NT2/D1 (cell line): ENCODE measurements around the gene TP53I13.

Source experiments
- SUZ12 ChIP-seq: IDR thresholded peaks from 2 replicates; pipeline ENCODE4 v1.6.1; 2011; ENCODE audit not compliant: insufficient read length, insufficient read depth; ENCODE audit errors: extremely low read depth
- YY1 ChIP-seq: IDR thresholded peaks from 2 replicates; pipeline ENCODE4 v1.6.1; 2011; ENCODE audit not compliant: insufficient read length, insufficient read depth
- ZNF274 ChIP-seq: IDR thresholded peaks from 2 replicates; pipeline ENCODE4 v1.6.1; 2011; ENCODE audit warnings: mild to moderate bottlenecking, low read depth, low read length

- TF ChIP-seq SUZ12, result no peak
- no peak for TF ChIP-seq YY1
- no peak for TF ChIP-seq ZNF274
These were observed 42.2 kb upstream of the TP53I13 start for GRCh38 chr17:29526322-29526721.
